ENCODE measurements around the gene FBXL17. TPM values are rescaled to one million over a fixed set of nuclear protein-coding genes. Genes with fewer than 3 reads are reported as not detected.

Gene FBXL17
- total RNA-seq, 1 donor from 2014 or later = 14.2 TPM

DNA sequence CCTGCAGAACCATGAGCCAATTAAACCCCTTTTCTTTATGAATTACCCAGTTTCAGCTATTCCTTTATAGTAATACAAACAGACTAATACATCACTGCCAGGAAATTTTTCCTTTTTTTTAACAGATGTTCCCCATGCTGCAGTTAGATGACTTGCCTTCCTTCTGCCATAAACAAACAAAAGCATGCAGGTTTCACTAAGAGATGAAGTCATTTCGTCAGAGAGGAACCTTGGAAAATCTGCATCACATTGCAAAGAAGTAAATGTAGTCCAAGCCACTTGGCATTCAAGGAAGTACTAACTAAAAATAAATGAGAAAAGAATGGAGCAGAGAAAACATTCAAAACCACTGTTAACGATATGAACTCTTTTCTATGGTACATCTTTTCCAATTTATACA is 517.1 kb downstream of the FBXL17 start:
- DNase-seq (ENCODE audit: low spot score) = no peak

DNA sequence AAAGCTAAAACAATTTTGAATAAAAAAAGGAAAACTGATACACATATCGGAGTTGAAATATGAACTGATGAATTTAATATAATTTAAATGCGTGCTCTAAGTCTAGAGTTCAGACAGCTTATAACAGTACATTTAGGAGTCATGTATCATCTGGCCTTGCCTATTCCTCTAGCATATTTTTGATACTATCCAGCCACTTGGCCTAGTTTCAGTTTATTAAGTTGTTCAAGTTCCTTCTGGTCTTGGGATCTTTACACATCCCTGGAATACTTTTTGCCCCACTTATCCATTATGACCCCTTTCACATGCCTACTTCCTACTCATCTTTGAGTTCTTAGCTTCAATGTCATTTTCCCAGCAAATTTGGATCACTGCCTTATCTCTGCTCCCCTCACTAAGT is 518.8 kb downstream of the FBXL17 start:
- peak; percentile 78 for DNase-seq (ENCODE audit: low spot score)

DNA sequence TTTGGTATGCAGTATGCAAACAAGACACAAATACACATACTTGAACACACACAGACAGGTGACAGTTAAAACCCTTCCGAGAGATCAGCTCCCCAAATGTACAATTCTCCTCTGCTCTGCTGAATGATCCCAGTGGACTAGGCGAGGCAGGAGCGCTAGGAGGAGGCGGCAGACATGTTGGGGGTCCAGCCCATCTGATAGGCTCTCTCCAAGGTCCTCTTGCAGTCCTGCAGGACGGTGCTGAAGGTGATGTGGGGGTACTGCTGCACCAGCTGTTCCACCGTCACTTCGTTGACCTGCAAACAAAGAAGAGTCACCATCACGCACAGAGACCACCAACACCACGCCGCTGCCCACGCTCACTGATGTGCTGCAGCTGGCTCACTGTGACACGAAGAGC is 520.3 kb downstream of the FBXL17 start:
- no peak for DNase-seq (ENCODE audit: low spot score)

DNA sequence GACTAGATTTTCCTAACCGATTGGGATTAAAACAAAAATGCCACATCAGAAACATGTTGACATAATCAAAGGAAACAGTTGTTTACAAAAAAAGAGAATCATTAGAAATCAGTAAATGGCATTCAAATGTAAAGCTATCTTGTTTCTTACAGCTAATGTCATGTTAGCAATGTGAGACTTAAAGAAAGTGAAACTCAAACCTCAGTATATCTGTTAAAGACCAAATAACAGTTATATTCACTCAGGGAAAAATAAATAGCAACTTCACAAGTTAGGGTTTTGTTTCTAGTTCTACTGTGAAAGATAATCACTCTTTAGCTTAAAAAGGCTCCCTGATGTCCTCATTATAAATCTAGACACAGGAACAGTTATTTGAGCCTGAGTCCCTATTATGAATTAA is 521.9 kb downstream of the FBXL17 start:
- DNase-seq (ENCODE audit: low spot score) = no peak

DNA sequence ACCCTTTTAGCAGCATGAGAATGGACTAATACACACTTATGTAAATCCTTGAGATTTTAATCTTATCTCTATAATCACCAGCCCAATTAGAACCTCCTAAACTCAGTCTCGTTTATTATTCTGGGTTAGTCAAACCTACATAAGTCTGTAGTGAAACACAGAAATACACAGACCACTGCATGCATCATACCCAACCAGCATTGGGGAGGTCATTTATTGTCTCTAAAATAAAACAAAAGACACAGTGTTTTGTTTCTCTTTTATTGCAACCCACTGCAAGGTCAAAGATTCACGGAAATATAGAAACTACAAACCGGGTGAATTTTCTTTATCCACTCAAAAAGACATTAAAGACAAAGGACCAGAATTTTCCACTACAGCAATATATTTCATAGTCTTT is 523.1 kb downstream of the FBXL17 start:
- no peak for DNase-seq (ENCODE audit: low spot score)

DNA sequence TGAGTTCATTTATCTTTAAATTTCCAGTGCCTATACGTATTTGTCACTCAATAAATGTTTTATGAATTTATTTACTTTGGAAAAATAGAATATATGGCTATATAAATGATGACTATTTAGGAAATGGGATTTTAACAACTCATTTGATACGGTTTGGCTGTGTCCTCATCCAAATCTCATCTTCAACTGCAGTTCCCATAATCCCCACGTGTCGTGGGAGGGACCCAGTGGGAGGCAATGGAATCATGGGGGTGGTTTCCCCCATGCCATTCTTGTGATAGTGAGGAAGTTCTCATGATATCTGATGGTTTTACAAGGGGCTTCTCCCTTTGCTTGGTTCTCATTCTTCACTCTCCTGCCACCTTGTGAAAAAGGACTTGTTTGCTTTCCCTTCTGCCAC is 523.6 kb downstream of the FBXL17 start:
- no peak for DNase-seq (ENCODE audit: low spot score)

DNA sequence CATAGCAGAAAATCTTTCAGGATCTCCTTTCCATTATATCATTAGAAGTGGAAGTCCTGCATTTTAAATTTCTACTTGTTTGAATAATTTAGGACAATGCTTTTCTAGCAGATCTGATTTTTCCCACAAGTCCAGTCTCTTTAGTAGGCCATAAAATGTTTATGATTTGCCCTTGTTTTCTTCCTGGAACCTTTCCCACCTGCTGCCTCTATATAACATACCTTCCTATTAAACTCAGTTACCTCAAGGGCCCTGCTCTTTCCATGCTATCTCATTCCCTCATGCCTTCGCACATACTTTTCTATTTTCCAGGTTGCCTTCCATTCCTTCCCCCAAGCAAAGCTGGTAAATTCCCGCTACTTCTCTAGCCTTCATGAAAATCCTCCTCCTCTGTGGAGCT is 524.1 kb downstream of the FBXL17 start:
- no peak for DNase-seq (ENCODE audit: low spot score)

DNA sequence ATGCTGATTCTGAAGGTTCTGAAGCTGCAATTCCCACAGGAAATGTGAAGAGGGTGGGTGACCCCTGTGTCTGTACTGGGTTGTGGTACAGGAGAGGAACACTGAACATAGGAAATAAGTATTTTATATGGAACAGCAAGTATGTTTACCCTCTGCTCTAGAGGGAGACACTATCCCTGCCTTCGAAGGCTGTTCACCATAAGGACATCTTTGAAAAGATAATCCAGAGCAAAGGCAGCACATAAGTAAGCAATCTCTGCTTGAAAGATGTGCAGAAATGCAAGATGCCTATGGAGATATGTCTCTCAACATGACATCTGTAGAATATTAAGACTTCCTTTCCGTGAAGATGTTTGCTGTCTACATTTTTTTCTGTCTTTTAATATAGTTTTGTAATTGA is 526.7 kb downstream of the FBXL17 start:
- no peak for DNase-seq (ENCODE audit: low spot score)

DNA sequence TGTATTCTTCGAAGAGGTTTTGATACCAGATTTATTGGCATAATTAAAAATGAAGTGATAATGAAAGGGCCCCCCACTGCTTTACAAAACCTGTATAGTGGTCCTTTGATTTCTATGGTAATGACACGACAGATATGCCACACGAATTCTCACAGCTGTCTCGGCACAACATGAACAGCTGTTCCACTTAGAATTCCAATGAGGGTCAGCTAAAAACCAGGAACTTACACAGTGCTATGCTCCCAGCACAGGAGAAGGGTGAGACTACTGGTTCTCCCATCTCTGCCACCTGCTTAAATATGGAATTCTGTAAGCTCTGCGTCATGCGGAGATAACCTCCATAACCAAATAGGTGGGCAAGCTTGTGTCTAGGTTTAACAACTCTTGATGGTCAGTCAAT is 528.2 kb downstream of the FBXL17 start:
- DNase-seq (ENCODE audit: low spot score) = no peak

DNA sequence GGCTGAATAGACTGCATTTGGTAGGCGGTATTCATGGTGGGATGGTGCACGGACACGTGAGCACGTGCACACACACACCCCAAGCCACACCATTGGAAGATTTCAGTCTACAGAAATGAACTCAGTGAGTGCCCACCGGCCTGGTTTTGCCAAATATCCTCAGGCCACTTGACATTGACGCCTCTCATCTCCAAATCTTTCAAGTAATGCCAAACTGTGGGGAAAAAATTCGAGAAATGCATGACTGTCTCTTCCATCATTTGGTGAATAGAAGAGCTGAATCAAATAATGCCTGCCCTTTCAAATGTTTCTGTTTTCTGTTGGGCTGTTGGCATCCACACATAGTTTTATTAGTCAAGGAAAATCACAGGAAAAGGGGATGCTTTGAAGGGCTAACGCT is 528.9 kb downstream of the FBXL17 start:
- DNase-seq (ENCODE audit: low spot score) = no peak

DNA sequence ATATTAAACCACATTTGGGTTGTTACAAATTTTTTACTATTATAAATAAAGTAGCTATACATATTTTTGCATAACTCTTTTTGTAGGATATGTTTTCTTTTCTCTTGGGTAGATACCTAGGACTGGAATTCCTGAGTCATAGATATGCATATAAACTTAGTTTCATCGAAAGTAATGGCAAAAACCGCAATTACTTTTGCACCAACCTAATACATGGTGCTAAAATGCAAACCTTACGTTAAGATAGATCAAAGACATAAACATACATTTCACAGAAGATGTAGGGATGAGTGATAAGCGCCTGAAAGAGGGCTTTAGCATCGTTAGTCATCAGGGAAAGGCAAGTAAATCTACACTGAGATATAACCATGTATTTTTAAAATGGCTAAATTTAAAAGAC is 532.8 kb downstream of the FBXL17 start:
- DNase-seq (ENCODE audit: low spot score) = no peak

DNA sequence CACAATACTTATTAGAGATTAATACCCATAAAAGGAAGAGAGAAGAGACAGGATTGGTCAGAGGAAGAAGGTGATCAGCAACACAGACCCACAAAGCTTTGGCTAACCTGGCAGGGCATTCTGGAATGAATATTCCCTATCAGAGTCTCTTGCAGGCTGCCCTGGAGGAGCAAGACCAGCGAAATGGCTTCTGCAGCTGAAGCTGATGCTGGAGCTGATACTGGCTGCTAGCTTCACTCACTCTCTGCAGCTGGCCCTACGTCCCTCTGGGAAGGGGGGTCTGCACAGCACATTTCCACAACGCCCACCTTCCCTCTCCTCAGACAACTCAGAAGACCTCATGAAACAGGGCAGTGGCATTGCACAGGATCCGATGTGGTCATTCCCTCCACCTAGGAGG is 541.3 kb downstream of the FBXL17 start:
- no peak for DNase-seq (ENCODE audit: low spot score)

DNA sequence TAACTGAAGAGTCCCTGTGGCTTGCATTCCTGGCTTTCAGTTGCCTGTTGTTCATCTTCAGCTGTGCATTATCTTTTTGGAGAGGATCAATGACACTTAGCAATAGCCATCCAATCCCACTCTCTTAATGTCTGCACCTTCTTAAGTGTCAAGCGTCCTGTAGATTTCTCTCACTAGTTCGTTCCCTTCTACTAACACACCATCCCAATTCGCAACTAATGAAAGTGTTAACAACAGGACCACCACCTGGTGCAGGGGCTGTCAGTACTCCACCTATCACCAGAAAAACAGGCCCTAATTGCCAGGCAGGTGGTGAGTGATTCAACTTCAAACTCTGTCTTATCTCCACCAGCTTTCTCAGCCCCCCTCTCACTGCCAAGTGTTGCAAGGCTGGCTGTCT is 541.7 kb downstream of the FBXL17 start:
- DNase-seq (ENCODE audit: low spot score) = no peak

DNA sequence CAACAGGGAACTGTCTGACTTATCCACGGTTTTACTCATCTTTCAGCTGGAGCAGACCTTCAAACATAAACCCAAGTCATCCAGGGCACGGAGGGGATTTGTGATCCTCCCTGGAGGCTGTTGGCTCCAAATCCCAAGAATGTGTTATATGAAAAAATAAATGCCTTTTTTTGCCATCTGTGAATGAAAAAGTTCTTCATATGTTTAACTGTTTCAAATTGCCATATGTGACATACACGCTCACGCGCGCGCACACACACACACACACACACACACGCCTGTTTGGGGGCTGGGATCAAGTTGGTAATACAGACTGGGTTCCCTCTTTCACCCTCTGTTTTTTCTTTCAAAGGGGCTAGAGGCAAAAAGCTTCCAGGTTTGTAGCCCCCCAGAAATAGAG is 546.8 kb downstream of the FBXL17 start:
- DNase-seq (ENCODE audit: low spot score) = no peak

DNA sequence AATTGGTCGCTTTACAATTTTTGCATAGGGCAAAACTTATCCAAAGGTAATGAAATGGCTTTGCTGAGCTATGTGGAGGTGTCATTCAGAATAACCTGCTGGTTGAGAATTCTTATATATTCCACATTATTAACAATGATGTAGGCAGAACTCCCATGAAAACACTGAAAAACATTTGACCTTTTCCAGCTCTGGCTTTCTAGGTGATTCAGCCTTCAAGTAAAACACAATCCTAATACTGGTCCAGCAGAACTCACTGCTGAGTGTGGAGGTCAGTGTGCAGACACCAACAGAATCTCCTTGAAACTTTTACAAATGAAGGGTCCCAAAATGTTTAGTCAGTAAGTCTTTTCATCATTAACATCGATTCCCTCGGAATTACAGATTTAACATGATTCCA is 549.2 kb downstream of the FBXL17 start:
- DNase-seq (ENCODE audit: low spot score) = no peak

DNA sequence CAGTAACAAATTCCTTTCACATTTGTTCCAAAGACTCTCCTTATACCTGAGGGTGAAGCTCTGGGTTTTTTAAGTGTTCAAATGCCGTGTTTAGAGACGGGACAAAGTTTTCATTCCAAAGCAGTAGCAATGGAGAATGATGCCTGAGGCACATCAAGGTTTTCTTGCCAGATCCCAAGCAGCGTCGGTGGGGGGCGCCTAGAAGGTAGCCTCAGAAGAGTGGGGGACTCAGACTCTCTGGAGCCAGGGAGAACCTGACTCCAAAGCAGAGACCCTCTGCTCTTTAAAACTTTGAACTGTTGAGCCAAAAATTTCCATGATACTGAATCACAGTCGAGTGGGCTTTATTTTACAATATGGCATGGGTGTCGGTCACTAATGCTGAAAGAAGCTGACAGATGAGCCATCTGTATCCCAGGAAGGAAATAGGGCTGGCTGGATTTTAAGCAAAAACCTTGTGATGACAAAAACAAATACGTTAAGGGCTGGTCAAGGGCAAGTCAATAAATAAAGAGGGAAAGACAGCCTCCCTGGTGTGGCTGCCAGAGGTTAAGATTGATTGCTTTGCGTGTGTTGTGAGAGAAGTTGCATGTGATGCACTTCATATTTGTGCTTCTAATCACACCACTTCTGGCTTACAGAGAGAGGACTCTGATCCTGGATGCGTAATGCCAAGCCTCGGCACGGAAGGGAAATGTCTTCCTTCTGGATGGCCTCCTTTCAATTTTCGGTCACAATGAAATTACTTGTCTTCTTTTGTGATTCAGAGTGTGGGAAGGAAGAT is 550.1 kb downstream of the FBXL17 start:
- no peak for DNase-seq (ENCODE audit: low spot score)

DNA sequence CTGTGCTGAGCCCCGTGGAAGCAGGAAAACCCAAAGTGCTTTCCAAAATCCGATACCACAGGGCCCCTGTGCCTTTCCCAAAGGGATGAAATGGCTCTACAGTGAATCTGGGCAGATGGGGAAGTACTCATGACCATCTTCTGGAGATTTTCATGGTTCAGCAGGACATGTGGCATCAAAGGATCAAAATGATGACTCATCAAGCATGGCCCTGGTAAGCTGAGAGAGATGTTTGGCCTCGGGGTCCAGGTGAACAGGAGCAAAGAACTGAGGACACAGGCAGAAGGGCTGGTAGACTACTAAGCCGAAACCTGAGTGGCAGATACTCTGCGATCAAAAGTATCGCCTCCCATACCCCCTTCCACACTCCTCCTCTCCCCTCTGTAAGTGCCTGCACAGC is 551.1 kb downstream of the FBXL17 start:
- no peak for DNase-seq (ENCODE audit: low spot score)

DNA sequence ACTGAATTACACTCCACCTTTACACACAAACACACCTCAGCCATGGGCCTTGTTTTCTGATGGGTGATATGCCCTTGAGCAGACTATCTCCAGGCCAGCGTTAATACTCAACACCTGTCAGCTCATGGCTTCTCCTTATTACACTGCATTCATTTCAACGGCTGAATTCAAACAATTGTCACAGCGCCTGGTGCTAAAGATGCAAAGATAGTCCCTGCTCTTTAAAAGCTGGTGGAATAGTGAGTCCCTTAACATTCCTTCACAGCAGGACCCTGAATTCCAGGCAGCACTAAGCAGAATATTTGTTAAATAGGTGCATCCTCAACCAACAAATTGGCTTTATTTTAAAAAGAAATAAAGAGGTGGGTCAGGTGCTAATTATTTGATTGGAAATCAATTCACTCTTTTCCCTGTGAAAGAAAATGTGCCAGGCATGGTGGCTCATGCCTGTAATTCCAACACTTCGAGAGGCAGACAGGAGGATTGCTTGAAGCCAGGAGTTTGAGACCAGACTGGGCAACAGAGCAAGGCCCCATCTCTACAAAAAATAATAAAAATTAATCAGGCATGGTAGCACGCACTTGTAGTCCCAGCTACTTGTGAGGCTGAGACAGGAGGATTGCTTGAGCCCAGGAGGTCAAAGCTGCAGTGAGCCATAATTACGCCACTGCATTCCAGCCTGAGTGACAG is 555.4 kb downstream of the FBXL17 start:
- no peak for DNase-seq (ENCODE audit: low spot score)

DNA sequence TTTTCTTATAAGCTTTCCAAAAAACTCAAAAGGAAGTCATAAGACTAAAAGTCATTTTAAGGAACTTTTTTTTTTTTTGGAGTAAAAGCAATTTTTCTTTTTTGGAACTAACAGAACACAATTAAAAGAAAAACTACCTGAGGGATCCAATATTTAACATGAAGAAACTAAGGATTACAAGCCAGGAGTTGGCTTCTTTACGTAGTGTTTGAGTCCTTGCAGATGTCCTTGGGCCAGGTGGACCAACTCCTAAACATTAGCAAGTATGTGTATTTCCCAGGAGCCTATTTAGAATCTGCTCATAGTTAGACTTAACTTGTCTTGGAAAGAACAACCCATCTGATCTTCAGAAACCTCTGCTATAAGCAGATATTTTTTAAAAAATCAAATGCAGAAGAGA is 557.1 kb downstream of the FBXL17 start:
- DNase-seq (ENCODE audit: low spot score) = no peak

DNA sequence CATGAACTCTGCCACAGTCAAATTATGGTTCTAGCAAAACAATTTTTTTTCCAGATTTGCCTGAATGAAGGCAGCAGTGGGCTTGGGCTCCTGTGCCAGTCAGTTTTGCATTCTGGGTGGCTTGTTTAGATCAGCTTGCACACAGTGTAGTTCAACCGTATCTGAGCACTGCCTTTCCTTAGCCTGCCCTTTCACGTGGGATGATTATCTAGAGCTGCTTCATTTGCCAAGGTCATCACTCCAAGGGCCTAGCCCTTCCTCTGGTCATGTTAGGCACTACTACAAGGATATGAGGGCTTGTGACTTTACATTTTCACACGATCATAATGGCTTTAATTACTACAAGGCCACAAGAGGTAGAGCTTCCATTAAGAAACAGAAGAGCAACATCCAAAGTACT is 560.6 kb downstream of the FBXL17 start:
- no peak for DNase-seq (ENCODE audit: low spot score)

DNA sequence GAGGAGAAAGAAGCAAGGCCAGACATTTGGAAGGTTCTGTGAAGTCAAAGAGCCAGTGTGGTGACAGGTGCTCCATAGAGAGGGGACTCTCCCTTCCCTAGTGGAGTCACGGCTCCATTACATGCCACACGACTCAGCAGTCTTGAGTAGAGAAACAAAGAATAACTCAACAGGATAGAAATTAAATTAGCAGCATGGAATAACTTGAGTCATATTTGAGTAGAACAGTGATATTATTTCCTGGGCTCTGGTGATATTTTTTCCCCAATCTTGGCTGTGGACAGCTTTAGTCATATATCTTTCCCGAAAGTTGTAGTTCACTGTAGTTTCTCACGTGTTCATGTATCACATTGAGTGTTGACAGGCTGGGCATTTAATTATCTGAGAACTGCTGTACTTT is 561.5 kb downstream of the FBXL17 start:
- DNase-seq (ENCODE audit: low spot score) = no peak

DNA sequence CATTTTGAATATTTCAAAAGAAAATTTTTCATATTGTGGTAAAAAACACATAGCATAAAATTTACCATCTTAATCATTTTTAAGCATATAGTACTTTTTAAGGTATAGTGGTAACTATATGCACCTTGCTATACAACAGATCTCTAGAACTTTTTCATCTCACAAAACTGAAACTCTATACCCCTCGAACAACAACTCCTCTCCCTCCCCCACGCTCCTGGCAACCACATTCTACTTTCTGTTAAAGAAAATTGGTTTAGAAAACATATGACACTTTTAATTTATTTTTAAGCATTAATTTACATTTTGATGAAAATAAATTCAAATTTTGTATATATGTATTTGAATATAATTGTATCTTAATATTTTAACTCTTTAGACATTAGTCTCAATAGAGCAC is 563.9 kb downstream of the FBXL17 start:
- DNase-seq (ENCODE audit: low spot score) = no peak

DNA sequence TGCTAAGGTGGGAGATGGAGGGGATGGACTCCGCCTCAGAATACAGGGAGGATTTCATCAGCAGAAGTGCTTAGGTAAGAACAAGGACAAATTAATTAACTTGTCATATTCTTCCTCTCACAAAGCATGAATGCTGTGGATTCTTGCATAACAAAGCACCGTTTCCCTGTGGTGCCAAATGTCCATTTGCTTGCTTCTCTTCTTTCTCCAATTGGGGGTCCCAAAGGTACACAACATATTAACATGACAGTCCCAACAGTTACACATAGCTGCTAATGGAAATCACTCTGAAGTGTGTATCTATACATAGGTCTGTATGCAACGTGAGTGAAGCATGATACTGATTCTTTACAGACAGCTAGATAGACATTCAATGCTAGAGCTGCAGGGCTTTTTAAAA is 564.5 kb downstream of the FBXL17 start:
- no peak for DNase-seq (ENCODE audit: low spot score)

DNA sequence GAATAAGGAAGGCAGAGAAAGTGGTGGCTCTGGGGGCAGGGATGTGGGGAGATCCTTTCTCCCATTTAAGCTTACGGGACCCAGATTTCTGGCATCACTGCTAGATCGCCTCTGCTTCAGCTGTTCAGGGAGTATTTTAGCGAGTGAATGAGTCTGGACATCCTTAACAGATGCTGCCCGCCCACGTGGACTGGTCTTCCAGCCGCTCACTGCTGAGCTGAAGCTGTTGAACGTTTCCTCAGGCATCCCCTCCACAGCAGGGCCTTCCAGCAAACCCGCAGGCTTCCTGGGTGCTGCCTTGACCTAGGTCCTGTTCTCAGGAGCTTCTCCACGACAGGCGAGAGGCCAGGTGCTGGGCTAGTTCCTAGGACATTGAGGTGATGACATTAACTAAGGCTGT is 566.8 kb downstream of the FBXL17 start:
- no peak for DNase-seq (ENCODE audit: low spot score)
